ENCODE data around the gene PRSS16.

The PRSS16 gene

DNA sequence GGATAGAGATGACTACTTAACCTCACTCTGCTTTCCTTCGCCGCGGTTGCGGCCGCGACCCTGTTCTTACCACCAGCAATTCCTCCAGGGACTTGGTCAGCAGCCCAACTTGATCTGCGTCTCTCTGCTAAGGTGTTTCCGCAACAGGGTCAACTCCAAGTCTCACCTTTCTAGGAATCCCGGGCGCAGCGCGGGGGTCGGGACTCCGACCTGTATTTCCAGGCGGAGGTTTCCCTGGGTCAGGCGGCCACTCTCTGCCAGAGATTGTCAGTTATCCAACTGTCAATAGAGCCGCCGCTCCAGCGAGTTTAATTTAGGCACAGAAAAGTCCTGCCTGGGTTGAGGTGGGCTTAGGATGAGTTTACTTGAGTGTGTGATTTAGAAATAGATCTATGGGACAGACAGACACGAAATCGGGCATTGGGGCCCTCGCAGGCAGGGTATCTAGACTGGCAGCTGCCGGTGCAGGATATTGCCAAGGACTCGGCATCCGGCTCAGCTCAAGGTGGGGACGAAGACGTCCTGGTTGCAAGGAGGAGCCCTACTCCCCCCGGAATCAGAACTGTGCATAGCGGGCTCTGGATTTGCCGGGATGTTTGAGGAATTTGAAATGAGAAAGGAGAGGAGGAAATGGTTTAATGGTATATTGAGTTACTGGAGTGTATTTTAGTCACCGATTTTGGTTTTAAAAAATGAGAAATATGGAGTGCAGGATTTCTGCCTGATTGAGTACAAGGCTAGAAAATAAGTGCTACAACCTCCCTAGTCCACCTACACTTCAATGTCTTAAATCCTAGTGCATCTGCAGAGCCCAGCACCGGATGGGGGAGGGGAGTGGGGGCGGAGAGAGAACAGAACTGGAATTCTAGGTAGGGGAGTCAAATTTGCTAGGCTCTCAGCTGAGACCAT, 40.9 kb downstream of the PRSS16 start:
- no peak for DNase-seq

- DNase-seq = no peak
Measured at GRCh38 chr6:27290065-27290849, 42.8 kb downstream of the PRSS16 start.

DNA sequence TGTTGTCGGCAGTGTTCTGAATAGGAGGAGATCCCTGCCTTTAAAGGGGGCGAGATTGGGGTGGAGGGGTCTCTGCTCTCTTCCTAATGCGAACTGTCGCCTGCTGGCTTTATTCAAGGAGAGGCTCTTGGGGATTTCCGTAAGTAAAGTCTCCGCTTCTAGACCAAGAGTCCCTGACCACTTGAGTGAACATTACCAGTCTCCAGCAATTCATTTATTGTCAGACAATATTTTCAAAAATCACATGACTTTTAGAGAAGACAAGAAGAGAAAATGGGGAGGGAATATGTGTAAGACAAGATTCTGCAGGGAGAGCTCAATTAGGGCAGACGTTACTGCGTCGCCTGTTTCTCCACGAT, 43.3 kb downstream of the PRSS16 start:
- no peak for DNase-seq

DNA sequence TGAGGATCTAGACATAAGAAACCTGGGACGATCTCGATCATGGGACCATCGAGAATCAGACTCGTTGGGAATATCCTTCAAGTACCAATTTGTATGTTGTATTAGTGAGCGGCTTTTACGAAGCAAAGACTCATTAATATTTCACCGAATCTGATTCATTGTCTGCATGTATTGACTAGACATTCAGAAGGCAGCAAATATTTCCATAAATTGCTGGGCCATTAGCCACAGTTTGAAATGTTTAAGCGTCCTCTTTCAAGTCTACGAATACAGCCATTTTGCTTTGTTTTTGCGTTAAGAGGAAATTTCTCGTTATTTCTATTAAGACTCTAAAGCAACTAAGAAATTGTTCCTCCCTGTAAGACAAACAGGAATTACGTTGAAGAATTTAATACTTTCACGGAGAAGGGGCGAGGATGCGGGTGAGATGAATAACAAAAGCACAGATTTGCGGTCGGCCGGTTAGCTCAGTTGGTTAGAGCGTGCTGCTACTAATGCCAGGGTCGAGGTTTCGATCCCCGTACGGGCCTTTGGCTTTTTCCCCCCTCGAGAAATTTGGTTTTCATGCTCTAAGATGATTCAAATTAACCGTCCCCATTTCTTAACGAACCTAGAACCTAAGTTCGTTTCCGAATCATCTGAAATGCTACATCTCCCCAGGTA, 46.1 kb downstream of the PRSS16 start:
- DNase-seq = no peak

DNA sequence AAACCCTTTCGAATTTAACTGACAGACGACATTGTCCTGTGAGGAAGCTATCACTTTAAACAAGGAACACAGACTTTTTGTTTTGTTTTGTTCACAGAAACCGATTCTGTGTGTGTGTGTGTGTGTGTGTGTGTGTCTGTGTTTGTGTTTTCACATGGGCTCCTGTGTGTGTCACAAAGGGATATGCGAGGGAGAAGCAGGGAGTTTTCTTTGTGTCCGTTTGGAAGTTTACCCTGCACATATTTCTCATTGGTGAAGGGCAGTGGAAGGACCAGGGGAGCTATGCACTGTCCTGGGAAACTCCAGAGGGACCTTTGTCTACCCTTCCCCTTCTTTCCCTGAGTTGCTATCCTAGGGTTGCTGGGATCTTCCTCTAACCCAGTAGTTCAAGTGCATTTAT, 46.9 kb downstream of the PRSS16 start:
- no peak for DNase-seq

GRCh38 chr6:27295301-27296079, 48.0 kb downstream of the PRSS16 start:
- no peak for DNase-seq

DNA sequence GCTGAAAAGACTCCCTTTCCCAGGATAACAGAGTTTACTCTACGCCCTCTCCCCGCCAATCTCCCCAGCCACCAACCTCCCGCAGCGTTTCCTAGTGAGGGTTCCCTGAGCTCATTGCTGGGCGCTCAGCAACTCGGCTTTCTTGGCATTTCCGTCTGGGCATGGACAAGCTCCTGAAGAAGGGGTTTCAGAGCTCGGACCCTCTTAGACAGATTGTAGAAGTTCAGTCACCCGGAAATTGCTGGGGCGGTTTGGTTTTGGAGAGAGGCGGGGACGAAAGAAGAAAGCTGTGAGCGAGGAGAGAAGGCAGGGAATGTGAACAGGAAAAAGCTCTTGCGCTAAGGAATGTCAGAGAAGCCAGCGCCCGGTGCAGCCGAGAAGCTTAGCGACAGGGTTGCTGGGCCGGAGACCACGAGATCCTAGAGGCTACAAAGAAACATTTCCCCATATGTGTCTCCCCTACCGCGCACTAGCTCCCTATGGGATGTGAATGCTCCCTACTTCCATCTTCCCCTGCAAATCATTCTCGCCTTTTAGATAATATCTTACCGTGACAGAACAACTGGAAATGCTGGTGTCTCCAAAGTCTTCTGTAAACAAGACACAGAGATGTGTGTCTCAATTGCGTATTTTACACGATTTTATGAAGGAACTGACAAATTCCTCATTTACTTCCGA, 48.7 kb downstream of the PRSS16 start:
- no peak for DNase-seq

- DNase-seq = no peak
Measured at GRCh38 chr6:27297484-27297856, 50.0 kb downstream of the PRSS16 start.

DNA sequence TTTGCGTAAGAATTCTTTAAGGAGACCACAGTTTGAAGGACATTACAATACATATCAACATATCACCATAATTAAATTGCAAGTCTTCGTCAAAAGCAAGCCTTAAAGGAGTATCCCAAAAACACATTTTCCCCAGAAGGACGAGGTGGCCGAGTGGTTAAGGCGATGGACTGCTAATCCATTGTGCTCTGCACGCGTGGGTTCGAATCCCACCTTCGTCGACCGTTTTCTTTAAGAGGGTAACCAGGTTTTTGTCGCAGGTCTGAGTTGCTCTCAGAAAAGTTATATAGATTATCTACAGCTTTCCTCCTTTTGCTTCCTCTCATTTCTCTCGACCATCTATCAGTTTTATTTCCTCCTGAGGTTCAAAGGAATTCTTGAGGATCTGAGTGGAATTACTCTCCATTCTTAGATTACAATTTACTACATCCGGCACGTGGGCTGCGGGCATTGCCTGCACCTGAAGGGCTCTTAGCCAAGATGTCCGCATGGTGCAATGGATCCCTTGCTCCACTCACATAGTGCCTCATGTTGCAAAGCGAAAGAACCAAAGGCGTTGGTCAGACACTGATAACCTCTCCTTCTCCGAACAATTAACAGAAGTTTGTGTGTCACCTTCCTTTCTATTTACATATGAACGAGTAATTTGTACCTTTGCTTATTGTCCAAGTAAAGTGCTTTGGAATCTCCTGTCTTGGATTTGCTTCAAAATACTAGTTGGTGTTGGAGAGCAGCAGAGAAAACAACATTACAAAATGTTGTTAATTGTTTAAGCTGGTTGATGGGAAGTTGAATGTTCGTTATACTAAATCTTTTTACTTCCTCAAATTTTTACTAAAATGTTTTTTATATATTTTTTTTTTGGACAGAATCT, 50.6 kb downstream of the PRSS16 start:
- no peak for DNase-seq

- DNase-seq = no peak
Measured at GRCh38 chr6:27303613-27304272, 56.2 kb downstream of the PRSS16 start.

Data from CD4-positive, alpha-beta T cell treated with Interleukin-12 subunit alpha and Interleukin-12 subunit beta, for 1 hour (primary cell).